Activated B cell treated with CpG ODN at 0.5 μM for 24 hours (primary cell): Measurements from ENCODE around the gene ZGRF1. TPM values are rescaled to one million over a fixed set of nuclear protein-coding genes. Genes with fewer than 3 reads are reported as not detected.

Source experiments
- ATAC-seq: fragments of 200-7000 bp; cut with Tn5 transposase; one replicate; pipeline ENCODE4 v1.10.0; 2021; ENCODE audit warnings: low read depth, mild to moderate bottlenecking, moderate library complexity
- CTCF ChIA-PET: fragments of 350-600 bp; sonication (Branson Sonifier 250); formaldehyde crosslinking; loops from one replicate; lab custom pipeline; 2021; ENCODE audit warnings: antibody characterized with exemption; lab: Charles Lee
- POLR2A ChIA-PET: fragments of 350-600 bp; sonication (Branson Sonifier 250); formaldehyde crosslinking; loops from one replicate; lab custom pipeline; 2021; ENCODE audit warnings: antibody characterized with exemption; lab: Charles Lee
- DNase-seq: peaks from one replicate; pipeline ENCODE4 v3.0.0; 2022
- H3K27ac Mint-ChIP-seq: one replicate; pipeline ENCODE4 v1.8.0; 2020; ENCODE audit warnings: mixed read lengths
- H3K27me3 Mint-ChIP-seq: one replicate; pipeline ENCODE4 v1.8.0; 2021; ENCODE audit warnings: mixed read lengths
- H3K36me3 Mint-ChIP-seq: one replicate; pipeline ENCODE4 v1.8.0; 2021; ENCODE audit warnings: low read depth, mixed read lengths
- H3K4me1 Mint-ChIP-seq: one replicate; pipeline ENCODE4 v1.8.0; 2021; ENCODE audit warnings: mixed read lengths
- H3K4me3 Mint-ChIP-seq: one replicate; pipeline ENCODE4 v1.8.0; 2020; ENCODE audit warnings: mild to moderate bottlenecking, mixed read lengths
- H3K9me3 Mint-ChIP-seq: one replicate; pipeline ENCODE4 v1.8.0; 2020; ENCODE audit warnings: mixed read lengths
- intact Hi-C: fragments of 100-400 bp; cut with micrococcal nuclease; formaldehyde crosslinking; loops from one replicate; pipeline ENCODE4 v1.15.1; 2024
- total RNA-seq: library from RNA; stranded (reverse); gene quantifications from 2 replicates; pipeline ENCODE4 v1.2.3, GENCODE V29; 2022
- TF ChIP-seq, protein P1 (sequence below): fragments of 200-600 bp; IDR thresholded peaks from one replicate; pipeline ENCODE4 v1.8.0; 2022; ENCODE audit warnings: antibody characterized with exemption, mild to moderate bottlenecking

ZGRF1 gene, protein sequence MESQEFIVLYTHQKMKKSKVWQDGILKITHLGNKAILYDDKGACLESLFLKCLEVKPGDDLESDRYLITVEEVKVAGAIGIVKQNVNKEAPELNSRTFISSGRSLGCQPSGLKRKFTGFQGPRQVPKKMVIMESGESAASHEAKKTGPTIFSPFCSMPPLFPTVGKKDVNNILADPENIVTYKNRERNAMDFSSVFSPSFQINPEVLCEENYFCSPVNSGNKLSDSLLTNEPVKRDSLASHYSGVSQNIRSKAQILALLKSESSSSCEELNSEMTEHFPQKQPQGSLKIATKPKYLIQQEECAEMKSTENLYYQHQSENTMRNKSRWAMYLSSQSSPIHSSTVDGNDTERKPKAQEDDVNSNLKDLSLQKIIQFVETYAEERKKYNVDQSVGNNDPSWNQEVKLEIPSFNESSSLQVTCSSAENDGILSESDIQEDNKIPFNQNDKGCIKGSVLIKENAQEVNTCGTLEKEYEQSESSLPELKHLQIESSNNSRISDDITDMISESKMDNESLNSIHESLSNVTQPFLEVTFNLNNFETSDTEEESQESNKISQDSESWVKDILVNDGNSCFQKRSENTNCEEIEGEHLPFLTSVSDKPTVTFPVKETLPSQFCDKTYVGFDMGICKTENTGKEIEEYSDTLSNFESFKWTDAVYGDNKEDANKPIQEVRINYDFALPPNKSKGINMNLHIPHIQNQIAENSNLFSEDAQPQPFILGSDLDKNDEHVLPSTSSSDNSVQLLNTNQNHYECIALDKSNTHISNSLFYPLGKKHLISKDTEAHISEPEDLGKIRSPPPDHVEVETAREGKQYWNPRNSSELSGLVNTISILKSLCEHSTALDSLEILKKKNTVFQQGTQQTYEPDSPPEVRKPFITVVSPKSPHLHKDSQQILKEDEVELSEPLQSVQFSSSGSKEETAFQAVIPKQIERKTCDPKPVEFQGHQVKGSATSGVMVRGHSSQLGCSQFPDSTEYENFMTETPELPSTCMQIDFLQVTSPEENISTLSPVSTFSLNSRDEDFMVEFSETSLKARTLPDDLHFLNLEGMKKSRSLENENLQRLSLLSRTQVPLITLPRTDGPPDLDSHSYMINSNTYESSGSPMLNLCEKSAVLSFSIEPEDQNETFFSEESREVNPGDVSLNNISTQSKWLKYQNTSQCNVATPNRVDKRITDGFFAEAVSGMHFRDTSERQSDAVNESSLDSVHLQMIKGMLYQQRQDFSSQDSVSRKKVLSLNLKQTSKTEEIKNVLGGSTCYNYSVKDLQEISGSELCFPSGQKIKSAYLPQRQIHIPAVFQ (N-terminal part only)
- 12.3 and 13.7 TPM in 2 replicates for total RNA-seq

DNA sequence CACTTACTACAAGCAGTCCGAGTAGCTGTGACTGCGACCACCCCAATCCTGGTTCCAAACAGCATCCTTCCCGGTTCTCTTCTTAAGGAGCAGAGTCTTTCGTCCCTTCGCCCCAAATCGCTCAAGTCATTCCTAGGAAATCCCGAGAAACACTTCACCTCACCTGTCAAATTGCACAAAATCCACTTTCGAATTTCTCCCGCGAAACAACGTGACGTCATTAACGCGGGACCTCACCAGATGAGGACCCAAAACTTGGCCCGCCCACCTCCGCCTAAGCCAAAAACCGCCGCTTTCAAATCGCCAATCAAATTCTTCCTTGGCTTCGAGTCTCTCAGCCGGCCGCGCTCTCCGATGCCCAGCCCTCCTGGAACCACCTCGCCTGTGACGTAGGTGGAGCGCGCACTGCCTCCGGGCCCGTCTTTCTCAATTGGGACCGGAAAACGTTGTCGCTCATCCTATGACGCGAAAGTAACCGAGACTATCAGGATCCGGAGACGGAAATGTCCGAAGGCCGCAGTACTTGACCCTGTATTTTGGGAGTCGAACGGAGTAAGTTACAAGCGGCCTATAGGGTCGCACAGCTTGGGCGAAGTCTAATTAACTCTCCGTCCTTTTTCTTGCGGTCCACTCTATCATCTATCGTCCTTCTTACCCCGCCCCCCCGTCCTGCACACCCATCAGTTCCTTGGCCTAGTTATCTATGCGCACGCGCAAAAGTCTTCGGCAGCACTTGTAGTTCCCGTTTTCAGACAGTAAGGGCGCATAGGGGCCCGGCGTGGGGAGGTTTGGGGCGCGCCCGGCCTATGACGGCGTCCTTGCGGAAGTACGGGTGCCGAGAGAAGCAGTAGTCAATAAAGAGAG, at the start of gene ZGRF1, which contains the start of gene LARP7:
TSS of gene ZGRF1 (minus strand) at position 222 of the 864 bp plus-strand sequence. CDS start 3,733 bp downstream, outside the sequence.
TSS of gene LARP7 (plus strand) at position 456 of the 864 bp plus-strand sequence. CDS start 7,527 bp downstream, outside the sequence.
- Mint-ChIP-seq H3K4me1 (peaks cover 22% of the 10 kb centered on the region), H3K27ac (no peak within 1 kb of the TSS), H3K9me3 (no peaks in the 10 kb centered on the region), H3K36me3 (peaks cover 16% of the 10 kb centered on the region), H3K4me3 (no peak within 1 kb of the TSS), H3K27me3 (no peaks in the 10 kb centered on the region)
- CTCF ChIA-PET, result interaction anchor here (0.8 to 1.2 kb wide), 2 partner anchors 126 to 128 kb away, joined by 4 to 5 read pairs; no protein-coding TSS in a partner anchor
- intact Hi-C loops, result loop anchor here (1.0 to 2.0 kb wide), 9 partner anchors 98 to 1961 kb away; partner anchors contain the start of genes AP1AR, FAM241A, TIFA and UGT8
- POLR2A ChIA-PET, result interaction anchor here (0.6 kb wide), 1 partner anchor 51 kb away, joined by 3 read pairs; no protein-coding TSS in a partner anchor
- ATAC-seq (peak; percentile 89), DNase-seq (peak; percentile 91)
- TF ChIP-seq, protein P1, sequence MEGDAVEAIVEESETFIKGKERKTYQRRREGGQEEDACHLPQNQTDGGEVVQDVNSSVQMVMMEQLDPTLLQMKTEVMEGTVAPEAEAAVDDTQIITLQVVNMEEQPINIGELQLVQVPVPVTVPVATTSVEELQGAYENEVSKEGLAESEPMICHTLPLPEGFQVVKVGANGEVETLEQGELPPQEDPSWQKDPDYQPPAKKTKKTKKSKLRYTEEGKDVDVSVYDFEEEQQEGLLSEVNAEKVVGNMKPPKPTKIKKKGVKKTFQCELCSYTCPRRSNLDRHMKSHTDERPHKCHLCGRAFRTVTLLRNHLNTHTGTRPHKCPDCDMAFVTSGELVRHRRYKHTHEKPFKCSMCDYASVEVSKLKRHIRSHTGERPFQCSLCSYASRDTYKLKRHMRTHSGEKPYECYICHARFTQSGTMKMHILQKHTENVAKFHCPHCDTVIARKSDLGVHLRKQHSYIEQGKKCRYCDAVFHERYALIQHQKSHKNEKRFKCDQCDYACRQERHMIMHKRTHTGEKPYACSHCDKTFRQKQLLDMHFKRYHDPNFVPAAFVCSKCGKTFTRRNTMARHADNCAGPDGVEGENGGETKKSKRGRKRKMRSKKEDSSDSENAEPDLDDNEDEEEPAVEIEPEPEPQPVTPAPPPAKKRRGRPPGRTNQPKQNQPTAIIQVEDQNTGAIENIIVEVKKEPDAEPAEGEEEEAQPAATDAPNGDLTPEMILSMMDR, result peak; percentile 67

DNA sequence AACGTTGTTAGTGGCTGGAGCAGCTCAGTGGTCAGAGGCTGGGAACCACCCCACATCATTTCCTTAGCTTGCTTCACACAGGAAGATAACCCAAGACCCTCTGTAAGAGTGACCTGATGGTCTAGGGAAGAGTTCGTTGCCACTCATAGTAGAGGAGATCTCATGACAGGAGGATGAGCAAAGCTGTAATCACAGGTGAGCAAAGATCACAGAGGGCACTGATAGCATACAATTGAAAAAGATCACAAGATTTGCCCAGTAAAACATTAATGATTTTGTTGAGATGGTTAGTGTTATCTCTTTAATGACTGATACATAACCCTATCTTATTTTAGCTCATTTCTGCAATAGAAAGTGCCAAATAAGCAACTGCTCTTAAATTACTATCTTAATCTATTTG, 44.3 kb upstream of the ZGRF1 start:
- Mint-ChIP-seq H3K9me3 (no peaks in the 10 kb centered on the region), H3K27me3 (no peaks in the 10 kb centered on the region), H3K4me3 (no peak overlapping the region), H3K36me3 (no peaks in the 10 kb centered on the region), H3K27ac (no peak overlapping the region), H3K4me1 (no peaks in the 10 kb centered on the region)
- CTCF ChIA-PET, result no interaction called here
- intact Hi-C loops, result no loop called here
- POLR2A ChIA-PET, result interaction anchor here (0.6 kb wide), 1 partner anchor 147 kb away, joined by 4 read pairs; no protein-coding TSS in a partner anchor
- DNase-seq (no peak), ATAC-seq (no peak)
- TF ChIP-seq, protein P1, result no peak

DNA sequence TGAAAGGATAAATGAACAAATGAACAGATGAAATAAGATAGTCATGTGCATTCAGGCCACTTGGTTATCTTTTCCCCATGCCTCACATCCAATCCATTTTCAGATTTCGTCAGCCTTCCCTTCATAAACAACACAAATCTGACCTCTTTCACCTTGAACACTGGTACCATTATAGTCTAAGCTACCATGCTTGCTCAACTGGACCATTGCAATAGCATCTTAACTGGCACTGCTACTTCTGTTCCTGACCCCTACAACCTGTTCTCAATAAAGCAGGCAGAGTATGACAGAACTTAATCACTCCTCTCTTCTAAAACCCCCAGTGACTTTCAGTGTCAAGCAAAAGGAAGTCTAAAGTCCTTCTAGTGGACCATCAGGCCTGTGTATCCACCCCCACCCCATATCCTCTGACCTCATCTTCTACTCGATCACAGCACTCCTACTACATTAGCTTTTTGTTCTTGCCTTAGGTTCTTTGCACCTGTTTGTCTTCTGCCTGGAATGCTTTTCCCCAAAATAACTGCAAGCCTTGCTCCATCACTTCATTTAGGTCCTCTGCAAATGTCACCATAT, 40.9 kb upstream of the ZGRF1 start:
- no peak overlapping the region for H3K27ac Mint-ChIP-seq
- H3K36me3 Mint-ChIP-seq, result no peaks in the 10 kb centered on the region
- DNase-seq (no peak), ATAC-seq (no peak)
- CTCF ChIA-PET, result no interaction called here
- no peak overlapping the region for H3K4me3 Mint-ChIP-seq
- no peaks in the 10 kb centered on the region for H3K27me3 Mint-ChIP-seq
- TF ChIP-seq, protein P1, result no peak
- no peaks in the 10 kb centered on the region for H3K4me1 Mint-ChIP-seq
- no peaks in the 10 kb centered on the region for H3K9me3 Mint-ChIP-seq
- intact Hi-C loops, result no loop called here
- POLR2A ChIA-PET, result no interaction called here

DNA sequence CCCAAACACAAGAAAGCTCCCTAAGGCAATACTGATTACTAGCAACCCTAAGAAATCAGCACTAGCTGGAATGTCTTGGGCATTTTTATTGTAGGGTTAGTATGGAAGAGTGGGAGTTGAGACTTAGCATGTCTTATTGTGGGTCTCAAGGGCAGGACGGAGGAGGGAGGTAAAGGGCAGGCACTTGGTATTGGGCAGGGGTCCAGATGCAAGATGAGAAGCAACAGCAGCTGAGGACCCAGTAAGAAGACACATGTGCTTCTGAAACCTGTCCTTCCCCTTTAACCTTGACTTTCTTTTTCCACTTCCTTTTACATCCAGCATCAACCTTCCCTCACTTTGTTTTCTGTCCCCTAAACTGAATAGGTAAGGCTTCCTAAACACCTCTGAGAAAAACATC, 37.7 kb upstream of the ZGRF1 start:
- Mint-ChIP-seq H3K27me3 (no peaks in the 10 kb centered on the region), H3K4me3 (no peak overlapping the region), H3K9me3 (no peaks in the 10 kb centered on the region), H3K4me1 (no peaks in the 10 kb centered on the region), H3K27ac (no peak overlapping the region), H3K36me3 (no peaks in the 10 kb centered on the region)
- TF ChIP-seq, protein P1, result no peak
- POLR2A ChIA-PET, result no interaction called here
- DNase-seq, result no peak
- intact Hi-C loops, result no loop called here
- CTCF ChIA-PET, result no interaction called here
- ATAC-seq, result no peak
